GM18873 (cell line): ENCODE measurements around the gene SGK2.
A peak's percentile ranks its signal among the peaks of the same experiment; 100 is the strongest.

ENCODE experiments used
- ATAC-seq: cut with Tn5 transposase; IDR thresholded peaks from one replicate; pipeline ENCODE4 v1.9.1; 2021; ENCODE audit warnings: mild to moderate bottlenecking, moderate library complexity, moderate number of reproducible peaks; ENCODE audit not compliant: unreplicated experiment, low FRiP score

The SGK2 gene

DNA sequence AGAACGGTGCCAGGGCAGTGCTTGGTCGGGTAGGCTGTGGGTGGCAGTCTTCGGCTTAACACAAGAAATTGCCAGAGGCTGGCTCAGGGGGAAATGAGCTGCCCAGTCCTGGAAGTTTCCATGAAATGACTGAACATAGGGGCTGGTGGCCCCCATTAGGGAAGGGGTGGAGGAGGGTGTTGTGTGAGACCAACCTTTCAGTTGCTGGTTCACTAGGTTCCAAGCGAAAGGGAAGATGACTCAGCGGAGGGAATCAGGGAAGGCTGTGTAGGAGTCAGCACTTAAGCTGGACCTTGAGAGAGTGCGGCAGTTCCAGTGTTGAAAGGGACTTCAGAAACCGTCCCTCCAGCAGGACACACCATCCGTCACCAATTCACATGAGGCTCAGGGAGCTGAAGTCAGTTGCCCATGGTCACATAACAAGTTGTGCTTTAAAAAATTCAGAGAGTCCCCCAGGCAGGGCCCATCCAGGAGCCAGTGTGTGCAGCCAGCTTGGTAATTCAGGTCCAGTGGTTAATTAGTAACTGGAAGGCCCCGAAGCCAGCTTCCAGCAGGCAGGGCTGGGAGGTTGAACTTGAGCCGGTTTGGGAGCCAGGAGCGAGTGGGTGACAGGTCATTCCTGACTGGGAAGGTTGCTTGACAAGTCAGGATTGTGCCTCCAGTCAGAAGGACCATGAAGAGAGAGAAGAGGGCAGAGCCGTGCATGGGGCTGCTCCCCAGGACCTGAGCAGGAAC, at the start of gene SGK2:
TSS of gene SGK2 (plus strand) at position 616 of the 735 bp plus-strand sequence. CDS start 7,469 bp downstream, outside the sequence.
- no peak for ATAC-seq

DNA sequence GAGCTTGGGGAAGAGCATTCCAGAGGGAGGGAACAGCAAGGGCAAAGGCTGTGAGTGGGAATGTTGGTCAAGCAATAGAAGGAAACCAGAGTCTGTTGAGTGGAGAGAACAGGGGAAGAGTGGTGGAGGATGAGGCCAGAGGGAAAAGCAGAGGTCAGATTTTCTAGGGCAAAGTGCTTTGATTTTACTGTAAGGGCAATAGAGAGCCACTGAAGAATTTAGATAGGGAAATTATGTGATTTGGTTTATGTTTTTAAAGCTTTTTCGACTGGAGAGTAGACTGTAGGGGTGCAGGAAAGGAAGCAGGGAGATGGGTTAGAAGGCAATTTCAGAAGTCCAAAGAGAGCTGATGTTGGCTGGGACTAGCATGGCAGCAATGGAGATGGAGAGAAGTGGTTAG, 46.9 kb upstream of the SGK2 start:
- ATAC-seq: no peak

DNA sequence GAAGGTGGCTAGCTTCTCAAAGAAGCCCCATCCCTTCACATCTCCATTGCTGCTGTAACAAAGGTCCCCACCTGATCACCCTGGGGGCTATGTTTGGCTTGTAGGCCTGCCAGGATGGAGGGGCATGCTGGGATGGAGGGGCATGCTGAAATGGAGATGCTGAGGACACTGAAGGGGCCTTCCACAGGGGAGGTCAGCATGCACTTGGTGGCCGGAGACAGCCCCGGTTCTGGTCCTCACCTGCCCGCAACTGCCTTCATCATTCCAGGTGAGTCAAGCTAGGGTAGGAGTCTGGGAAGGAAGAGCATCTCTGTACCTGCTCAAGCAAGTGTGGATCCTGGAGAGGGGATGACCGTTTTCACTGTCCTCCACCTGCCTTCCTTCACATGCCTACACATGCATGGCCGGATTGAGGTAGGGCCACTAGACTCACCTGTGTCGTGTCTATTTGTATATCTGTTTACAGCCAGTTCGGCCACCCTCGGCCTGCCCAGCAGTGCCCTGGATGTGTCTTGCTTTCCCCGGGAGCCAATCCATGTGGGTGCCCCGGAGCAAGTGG, 45.4 kb upstream of the SGK2 start:
- ATAC-seq: no peak

DNA sequence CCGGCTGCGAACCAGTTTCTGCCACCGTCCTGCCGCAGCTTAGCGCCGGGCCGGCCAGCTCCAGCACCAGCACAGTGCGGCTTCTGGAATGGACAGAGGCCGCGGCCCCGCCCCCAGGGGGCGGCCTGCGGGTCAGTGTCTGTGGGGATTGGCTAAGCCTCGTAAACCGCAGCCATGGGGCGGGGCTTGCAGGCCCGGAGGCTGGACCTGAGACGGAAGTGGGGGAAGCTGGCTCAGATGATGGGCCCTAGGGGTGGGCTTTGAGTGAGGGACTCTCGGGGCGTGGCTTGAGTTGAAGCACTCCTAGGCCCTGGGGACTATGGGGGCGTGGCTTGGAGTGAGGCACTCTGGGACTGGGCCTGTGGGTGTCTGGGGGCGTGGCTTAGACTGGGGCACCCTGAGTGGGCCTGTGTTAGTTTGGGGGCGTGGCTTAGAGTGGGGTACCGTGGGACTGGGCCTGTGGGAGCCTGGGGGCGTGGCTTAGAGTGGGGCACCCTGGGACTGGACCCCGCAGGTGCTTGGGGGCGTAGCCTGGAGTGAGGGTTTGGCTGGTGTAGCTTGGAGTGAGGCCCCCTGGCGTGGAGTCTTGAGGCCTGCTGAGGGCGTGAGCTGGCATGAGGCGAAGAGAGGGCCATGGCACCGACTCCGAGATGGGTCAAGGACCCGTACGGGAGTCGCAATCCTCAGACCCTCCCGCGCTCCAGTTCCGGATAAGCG, 44.7 kb upstream of the SGK2 start:
- ATAC-seq: peak; percentile 76

DNA sequence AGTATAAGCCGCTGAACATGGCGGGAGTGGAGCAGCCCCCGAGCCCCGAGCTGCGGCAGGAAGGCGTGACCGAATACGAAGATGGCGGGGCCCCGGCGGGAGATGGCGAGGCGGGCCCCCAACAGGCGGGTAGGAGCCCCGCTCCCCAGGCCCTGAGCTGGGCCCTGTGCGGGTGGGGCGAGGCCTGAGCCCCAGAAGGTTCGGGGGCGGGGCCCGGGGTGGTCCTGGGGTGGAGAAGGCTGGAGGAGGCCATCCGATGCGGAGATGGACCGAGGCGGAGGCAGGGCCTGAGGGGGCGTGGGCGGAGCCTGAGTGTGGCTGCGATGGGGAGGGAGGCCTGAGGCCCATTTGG, 44.2 kb upstream of the SGK2 start:
- ATAC-seq: peak; percentile 8

DNA sequence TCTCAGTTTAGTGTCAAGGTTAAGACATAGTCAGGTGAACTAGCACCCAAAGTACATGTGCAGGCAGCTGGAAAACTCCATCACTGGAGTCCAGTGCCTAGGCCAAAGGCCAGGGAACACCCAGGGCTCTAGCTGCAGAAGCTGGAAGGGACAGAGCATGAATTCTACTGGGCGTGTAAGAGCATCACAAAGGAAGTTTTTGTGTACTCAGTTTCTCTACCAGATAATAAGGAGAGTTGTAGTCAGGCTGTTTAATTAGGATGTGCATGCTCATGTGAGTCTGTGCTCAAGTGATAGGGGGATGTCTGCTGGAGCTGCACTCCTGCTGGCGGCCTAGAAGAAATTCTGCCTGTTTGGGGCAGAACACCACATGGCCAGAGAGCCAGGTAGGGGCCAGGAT, 43.2 kb upstream of the SGK2 start:
- no peak for ATAC-seq

DNA sequence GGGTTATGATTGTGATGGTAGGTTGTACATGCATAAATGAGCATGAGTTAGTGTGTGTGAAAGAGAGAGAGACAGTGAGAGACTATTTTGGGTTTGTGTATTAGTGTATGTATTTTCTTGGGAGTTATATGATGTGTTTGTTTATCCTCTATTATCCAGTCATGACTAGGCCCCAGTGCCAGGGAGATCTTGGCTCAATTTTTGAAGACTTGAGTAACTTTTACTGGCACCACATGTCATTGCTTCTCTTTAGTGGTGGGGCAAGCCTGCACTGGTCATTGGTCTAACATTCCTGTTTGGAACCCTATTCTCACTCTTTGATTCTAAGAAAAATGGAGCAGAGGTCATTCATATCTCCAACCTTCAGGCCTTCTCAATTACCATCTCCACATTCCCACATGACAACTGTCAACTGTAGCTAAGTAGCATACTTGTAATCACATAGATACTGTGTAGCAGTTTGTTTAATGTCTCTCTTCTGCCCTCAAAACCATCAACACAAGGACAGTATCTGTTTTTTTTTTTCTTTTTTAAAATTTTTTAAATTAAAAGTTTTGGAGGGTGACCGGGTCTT, 42.5 kb upstream of the SGK2 start:
- ATAC-seq: no peak

DNA sequence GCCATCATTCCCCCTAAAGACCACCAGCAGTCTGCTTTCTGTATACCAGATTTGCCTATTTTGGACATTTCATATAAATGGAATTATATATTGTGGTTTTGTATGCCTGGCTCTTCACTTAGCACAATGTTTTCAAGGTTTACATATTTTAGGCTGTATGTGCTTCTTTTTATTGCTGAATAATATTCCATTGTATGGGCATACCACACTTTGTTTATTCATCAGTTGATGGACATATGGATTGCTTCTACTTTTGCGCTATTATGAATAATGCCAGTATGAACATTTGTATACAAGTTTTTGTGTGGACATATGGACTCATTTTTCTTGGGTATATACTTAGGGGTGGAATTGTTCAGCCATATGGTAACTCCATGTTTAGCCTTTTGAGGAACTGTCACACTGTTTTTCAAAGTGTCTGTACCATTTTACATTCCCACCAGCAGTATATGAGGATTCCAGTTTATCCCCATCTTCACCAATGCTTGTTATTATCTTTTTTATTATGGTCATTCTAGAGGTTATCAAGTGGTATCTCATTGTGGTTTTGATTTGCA, 38.7 kb upstream of the SGK2 start:
- no peak for ATAC-seq

DNA sequence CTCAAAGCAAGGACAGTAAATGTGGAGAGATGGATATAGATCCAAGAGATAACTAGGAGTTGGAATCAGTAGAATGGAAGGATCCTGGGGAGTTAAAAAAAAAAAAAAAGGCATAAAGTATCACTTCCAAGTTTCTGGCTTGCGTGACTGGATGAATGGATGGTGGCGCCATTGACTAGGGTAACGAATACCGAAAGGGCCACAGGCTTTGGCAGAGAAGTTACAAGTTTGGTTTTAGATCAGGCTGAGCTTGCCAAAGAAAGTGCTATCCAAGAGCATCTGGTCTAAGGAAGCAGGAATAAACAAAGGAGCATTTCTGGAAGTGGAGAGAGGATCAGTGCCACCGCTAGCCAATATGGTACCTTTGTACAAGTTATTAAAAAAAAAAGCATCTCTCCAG, 33.8 kb upstream of the SGK2 start:
- no peak for ATAC-seq

DNA sequence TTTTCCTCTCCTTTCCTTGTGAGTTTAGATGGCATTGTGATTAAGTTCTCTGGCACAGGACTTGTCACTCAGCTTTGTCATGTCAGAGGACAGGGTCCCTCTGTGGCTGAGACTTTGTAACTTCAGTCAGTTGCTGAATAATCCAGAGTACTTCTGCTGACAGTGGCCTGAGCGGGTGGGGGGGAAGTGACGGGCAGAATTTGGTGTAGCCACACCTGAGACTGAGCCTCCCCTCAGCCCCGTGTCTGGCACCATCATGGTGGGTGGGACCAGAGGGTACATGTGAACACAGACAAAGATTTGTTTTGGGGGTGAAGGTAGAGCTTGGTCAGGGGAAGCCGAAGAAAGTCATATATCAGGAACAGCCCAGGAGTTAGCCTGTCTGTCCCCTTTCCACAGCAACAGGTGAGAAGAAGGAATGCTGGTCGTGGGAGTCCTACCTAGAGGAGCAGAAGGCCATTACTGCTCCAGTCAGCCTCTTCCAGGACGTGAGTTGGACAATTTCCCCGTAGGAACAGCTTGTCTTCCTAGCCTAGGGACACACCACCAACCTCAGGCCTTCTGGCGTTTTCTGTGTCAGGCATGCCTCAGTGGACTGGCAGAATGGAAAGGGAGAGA, 30.5 kb upstream of the SGK2 start:
- no peak for ATAC-seq

DNA sequence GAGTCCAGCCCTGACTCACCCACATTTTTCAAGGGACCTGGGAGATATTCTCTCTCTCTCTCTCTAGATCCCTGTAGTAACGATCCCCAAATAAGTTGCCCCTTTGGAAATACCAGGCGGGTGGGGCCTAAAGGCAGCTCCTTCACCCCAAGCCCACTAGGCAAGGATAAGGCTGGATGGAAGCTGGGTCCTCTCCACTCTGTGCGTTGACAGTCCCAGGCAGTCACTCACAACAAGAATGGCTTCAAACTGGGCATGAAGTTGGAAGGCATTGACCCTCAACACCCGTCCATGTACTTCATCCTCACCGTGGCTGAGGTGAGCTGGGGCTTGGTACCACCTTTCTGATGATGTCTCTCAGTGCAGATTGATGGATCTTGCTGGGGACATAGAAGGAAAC, 29.8 kb upstream of the SGK2 start:
- no peak for ATAC-seq

DNA sequence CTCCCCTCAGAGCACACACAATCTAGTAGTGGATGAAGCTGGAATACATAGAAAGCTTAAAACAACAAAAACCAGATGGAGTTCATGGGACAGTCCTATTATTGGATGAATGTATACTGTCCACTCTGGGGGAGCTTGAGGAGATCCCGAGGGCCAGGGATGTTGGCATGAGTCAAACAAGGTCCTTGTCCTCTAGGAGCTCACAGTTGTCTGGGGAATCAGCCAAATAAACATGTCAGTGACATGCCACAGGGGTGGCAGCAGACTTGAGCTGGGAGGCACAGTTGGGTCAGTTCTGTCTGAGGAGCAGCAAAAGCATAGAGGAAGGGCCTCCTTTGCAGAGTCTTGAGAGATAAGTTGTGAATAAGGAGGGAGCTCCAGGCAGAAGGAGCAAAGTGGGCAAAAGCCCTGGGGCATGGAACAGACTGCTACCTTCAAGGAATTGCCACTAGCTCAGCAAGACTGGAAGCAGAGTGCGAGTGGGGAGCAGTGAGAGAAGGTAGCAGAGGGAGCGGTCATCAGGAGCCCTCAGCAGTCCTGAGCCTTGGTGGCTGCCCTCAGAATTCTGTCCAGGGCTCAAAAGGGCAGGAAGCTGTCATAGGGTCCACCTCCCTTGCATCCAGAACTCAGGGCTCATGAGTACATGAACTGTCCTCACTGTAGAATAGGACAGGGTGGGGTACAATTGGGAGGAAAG, 29.2 kb upstream of the SGK2 start:
- no peak for ATAC-seq

DNA sequence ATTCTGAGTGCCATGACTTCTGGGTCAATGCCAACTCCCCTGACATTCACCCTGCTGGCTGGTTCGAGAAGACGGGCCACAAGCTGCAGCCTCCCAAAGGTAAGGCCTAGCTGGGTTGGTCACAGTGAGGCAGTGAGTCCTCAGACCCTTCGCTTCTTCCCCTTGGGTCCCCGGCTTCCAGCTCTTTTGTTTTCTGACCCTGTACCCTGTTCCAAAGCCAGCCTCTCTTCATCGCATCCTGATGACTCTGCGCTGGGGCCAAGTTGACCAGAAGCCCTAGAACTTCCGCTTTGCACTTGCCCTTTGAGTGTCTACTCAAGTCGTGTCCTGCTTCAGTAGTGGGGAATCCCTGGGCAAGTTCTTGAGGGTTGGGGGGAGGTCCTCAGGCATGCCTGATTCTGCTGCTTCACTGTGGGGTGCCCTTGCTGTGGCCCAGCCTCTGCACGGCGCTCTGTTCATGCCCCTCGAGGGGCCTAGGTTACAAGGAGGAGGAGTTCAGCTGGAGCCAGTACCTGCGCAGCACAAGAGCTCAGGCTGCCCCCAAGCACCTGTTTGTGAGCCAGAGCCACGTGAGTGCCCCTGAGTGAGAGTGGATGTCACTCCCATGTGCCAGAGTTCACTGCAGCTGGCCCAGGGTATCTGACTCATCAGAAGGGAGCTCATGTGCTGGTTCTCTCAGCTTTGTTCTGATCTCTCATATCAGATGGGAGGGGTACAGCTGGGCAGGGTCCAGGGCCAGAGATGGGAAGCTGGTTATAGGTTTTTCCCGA, 28.3 kb upstream of the SGK2 start:
- no peak for ATAC-seq

DNA sequence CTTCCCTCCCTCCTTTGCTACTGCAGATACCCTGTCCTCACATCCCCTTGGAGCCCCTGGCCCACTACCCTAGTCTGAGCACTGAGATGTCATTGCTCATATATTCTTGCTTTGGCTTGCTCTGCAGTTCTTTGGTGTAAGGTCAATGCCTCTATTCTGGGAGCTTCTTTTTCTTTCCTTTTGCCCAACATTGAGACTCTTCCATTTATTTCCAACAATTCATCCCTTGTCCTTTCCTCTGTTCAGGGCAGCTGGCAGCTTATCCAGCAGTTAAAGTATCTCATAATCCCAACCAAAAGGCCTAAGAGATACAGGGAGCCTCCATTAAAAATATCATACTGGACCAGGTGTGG, 27.8 kb upstream of the SGK2 start:
- ATAC-seq: no peak

DNA sequence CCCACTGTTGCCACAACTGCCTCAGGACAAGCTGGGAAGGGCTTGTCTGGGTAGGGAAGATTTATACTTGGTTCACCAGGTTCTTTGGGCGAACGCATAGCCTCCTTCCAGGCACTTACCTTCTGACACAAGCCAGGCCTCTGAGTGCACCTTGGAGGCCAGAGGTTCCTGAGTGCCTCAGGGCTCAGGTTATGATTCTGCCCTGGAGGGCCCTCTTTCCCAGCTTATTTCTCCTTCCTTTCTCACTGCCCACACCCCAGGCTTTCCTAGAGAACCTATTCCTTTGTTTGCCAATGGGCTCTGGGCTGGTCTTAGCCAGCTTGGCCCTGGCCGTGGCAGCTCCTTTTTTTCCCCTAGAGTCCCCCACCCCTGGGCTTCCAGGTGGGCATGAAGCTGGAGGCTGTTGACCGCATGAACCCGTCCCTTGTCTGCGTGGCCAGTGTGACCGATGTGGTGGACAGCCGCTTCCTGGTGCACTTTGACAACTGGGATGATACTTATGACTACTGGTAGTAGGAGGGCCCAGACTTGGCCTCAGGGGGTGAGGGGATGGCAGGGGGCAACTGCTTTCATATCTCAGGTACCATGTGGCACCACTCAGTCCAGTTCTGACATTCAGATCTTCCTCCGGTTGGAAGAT, 26.3 kb upstream of the SGK2 start:
- no peak for ATAC-seq

DNA sequence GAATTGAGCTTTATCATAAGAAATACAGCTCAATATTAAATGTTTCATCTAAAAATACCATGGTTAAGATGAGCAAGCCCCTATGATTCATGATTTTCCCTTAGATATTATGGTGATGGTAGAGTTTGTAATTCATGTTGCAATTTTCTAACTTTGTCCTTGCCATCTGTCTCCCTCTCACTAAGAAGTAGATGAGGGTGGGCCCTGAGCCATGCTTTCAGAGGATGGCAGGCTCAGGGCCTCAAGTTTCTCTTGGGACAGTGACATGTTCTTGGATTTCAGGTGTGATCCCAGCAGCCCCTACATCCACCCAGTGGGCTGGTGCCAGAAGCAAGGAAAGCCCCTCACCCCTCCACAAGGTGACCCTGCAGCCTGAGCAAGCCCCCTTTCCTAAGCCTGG, 25.8 kb upstream of the SGK2 start:
- ATAC-seq: no peak

DNA sequence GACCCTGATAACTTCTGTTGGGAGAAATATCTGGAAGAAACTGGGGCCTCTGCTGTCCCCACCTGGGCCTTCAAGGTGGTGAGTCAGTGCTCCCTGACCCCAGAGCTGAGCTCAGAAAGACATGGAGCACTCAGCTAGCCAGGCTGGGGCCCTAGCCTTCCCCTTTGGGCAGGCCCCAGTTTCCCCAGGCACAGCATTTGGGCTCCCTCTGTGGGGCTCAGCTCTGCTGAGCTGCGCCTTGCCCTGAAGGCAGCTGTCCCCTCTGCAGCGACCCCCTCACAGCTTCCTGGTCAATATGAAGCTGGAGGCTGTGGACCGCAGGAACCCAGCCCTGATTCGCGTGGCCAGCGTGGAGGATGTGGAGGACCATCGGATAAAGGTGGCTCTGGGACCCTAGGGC, 24.8 kb upstream of the SGK2 start:
- no peak for ATAC-seq

DNA sequence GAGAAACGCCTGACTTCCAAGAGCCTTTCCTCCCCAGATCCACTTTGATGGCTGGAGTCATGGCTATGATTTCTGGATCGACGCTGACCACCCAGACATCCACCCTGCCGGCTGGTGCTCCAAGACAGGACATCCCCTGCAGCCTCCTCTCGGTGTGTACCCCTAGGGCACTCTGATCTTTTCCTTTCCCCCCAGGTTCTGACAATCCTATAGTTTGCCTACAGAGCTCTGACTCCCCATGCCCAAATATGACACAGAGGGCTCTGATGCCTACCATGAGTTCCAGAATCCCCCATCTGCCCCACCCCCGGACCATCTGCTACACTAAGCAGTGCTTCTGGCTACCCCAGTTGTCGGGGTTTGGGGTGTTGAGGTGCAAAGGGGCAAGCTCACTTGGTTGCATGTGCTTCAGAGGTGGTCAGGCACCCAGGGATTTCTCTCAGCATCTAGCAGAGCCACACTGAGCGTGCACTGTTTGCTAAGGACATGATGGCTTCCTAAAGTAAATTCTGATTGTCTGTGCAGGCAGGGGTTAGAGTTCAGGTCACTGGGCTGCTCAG, 24.0 kb upstream of the SGK2 start:
- ATAC-seq: no peak
